Non-pigmented ciliary epithelial cell (primary cell): ENCODE measurements around the gene COMTD1.

ENCODE experiments used
- DNase-seq: peaks from one replicate; pipeline ENCODE4 v3.0.0-alpha.2; 2010; ENCODE audit warnings: low read depth

The COMTD1 gene

GRCh38 chr10:75235375-75236177 is at the start of gene COMTD1:
Gene COMTD1 (minus strand): TSS chr10:75235957. CDS start chr10:75235928, 29 bp downstream.
- peak; percentile 43 for DNase-seq

DNA sequence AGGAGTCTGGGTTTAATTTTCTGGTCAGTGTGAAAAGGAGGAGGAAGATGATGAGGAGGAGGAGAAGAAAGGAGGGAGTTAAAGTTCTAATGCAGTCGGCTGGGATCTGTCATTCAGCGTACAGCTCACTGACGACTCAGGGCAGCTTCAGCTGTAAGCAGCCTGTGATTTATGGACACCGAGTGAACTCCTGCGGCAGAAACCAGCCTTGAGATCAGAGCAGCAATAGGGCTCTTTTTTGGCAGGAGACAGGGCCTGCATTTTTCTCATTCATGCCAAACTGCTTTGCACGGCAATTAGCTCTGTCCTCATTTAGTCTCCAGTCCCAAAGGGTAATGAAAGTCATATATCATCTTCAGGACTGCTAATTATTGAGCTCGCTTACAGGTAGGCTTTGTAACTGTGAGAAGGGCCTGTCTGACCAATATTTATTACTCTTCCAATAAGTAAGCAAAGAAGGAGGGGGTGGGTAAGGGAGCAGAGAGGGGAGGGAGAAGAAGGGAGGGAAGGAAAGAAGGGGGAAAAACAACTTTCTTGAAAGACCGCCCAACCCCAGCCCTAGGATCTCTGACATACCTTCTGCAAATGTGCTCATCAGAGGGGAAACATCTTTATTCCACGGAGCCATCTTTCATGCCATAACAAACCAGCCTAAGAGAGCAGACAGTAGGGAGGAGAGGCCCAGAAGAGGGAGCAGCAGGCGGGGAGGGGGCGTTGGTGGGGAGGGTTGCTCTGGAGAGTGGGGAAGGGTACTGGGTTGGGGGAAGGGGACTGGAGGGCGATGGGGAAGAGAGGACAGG is 48.1 kb upstream of the COMTD1 start:
- DNase-seq: no peak

- no peak for DNase-seq
Observed at GRCh38 chr10:75283078-75283670, 47.4 kb upstream of the COMTD1 start.

GRCh38 chr10:75281974-75282373 is 46.2 kb upstream of the COMTD1 start:
- DNase-seq: no peak

DNA sequence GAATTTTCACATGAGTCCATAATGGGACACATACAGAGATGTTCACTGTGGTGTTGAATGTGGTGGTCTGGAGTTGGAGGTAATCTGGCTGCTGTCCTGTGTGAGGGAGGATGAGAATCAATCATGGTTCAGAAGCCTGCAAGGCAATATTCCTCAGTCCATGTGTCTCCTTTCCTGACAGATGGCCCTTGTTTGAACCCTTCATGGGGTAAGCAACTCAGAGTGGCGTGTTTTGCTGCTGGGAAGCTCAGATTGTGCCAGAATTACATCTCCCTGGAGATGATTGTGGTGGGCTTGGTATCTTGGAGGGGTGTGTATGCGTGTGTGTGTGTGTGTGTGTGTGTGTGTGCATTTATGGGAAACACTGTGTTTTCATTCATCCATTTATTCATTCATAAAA is 44.5 kb upstream of the COMTD1 start:
- DNase-seq: no peak

DNA sequence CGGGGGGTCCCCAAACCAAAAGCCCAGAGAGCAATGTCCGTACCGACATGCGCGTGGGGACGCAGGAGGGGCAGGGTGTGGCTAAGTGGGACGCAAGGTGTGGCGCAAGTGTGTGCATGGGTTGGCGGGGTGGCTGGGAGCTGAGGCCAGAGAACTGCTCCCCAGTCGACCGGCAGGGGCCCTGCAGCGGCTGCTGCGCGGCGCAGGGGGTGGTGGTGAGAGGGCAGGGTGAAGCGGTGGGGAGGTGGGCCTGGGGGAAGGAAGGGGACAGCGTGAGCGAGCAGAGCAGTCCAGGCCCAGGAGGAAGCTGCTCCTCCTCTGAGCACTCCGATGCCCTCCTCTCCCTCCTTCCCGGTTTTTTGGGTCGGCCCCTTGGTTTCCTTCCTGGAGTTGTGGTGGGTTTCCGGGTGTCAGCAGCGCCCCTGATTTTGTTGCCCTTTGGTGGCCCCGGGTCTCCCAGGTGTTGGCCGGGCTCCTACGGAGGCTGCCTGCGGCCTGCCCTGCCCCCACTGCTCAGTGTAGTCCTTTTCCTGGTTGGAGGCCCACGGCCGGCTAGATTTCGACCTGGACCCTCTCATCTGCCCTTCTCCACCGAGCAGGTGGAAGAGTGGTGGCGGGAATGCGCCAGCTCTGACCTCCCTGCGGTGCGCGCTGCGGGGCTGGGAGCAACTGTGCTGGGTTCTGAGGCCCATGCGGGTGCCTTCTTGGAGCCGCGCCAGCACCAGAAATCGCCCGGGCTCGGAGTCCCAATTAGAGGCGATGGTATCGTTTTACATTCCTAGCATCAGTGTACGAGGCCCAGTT is 40.5 kb upstream of the COMTD1 start:
- no peak for DNase-seq

DNA sequence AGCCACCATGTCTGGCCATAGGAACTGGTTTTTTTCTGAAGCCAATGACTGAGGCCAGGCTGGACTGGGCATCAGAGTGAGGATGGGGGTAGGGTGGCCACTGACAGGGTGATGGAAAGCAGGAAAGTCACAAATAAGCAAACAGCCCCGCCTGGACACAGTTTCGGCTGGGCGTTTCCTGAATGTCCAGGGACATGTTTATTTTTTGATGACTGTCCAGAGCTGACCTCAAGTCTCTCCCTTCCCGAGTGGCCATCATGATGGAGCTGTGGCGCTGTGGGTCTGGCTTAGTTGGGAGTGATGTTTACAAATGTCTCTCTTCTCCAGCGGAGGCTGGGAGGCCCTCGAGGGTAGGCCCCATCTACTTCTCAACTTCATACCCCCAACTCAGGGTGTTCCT is 37.1 kb upstream of the COMTD1 start:
- DNase-seq: no peak

GRCh38 chr10:75272094-75272493 is 36.3 kb upstream of the COMTD1 start:
- DNase-seq: no peak

- DNase-seq: no peak
Observed at GRCh38 chr10:75269605-75270004, 33.8 kb upstream of the COMTD1 start.

DNA sequence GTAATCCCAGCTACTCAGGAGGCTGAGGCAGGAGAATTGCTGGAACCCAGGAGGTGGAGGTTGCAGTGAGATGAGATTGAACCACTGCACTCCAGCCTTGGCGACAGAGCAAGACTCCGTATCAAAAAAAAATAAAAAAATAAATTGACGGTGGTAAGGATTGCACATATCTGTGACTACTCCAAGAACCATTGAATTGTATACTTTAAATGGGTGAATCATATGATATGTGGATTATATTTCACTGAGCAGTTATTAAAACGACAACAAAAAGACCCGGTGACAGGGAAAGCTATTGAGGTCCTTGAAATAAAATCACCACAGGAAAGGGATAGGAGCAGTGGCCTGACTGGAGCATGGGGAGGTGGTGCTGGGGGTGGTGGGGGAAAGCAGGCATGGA is 31.2 kb upstream of the COMTD1 start:
- no peak for DNase-seq

GRCh38 chr10:75265856-75266255 is 30.1 kb upstream of the COMTD1 start:
- no peak for DNase-seq

GRCh38 chr10:75263806-75264205 is 28.0 kb upstream of the COMTD1 start:
- no peak for DNase-seq

GRCh38 chr10:75261813-75262705 is 26.3 kb upstream of the COMTD1 start:
- no peak for DNase-seq

- no peak for DNase-seq
Observed at GRCh38 chr10:75260990-75261389, 25.2 kb upstream of the COMTD1 start.

- no peak for DNase-seq
Observed at GRCh38 chr10:75254739-75255138, 19.0 kb upstream of the COMTD1 start.

GRCh38 chr10:75253281-75254220 is 17.8 kb upstream of the COMTD1 start:
- DNase-seq: no peak

- DNase-seq: no peak
Observed at GRCh38 chr10:75250934-75251333, 15.2 kb upstream of the COMTD1 start.

- no peak for DNase-seq
Observed at GRCh38 chr10:75247797-75248196, 12.0 kb upstream of the COMTD1 start.

DNA sequence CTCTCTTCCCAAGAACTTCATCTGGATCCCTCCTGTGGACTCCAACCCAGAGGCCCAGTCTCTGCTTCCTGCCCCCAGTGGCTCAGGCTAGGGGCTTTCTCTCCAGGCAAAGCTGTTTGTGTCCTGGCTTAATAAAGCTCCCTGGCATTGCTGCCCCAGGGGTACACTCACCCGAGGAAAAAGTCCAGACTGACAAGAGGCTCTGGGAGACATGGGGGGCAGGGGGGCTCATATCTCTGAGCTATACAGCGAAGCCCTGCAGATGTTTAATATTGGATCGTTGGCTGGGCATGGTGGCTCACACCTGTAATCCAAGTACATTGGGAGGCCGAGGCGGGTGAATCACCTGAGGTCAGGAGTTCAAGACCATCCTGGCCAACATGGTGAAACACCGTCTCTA is 10.7 kb upstream of the COMTD1 start:
- DNase-seq: no peak
